Smooth muscle cell of the coronary artery (primary cell): ENCODE results near the gene TAF1C. TPM values are rescaled to one million over a fixed set of nuclear protein-coding genes. Genes with fewer than 3 reads are reported as not detected.

Experiments
- total RNA-seq: library from RNA; depleted of rRNA; stranded (reverse); fragments of >200 nt; gene quantifications from 2 replicates; pipeline ENCODE4 v1.2.3, GENCODE V29; 2014; ENCODE audit warnings: low replicate concordance

The TAF1C gene
- total RNA-seq = 7.7 and 15.6 TPM in 2 replicates

DNA sequence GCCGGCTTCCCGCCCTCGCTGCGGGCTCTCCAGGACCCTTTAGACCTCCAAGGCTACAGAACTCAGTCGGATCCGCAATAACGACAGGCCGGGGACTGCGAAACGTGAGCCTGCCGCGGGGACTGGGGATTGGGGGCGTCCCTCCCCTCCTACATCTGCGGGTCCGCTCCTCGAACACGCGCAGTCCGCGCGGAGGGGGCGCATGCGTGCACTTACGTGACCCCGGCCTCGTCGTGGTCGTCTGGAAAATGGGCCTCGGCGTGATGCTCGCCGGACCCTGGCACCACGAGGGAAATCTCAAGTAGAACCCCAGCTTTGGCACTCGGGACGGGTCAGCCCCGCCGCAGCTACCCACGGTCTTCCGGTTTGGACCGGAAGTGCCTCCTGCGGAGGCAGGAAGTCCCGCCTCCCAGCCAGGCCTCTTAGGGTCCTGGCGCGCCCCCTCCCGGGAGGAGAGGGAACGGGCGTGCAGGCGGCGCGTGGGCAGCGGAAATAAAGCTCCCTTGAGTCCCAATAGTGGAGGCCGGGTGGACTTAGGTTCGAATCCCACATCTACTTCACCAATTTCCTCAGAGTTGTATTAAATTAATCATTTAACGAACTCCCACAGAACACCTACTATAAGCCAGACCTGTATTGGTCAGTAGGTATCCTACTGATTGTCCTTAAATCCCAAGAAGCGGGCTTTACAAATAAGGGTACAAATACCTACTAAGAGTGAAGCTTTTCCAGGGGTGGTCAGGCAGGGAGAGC, at the start of gene TAF1C:
TAF1C (minus strand) TSS at position 373 of the 753 bp plus-strand sequence. CDS start 2,069 bp downstream, outside the sequence.

GRCh38 chr16:84190731-84191388, 4.0 kb upstream of the TAF1C start, which contains the start of gene ADAD2:
Gene ADAD2, plus strand, starts transcription at chr16:84191157. Its CDS starts 74 bp downstream, at chr16:84191231.

GRCh38 chr16:84144859-84145639, 41.8 kb downstream of the TAF1C start, which contains the start of the genes DNAAF1 and HSDL1:
Gene DNAAF1, plus strand, starts transcription at chr16:84145308. Its CDS starts 133 bp downstream, at chr16:84145441.
Gene HSDL1, minus strand, starts transcription at chr16:84145177. Its CDS starts 13,856 bp downstream, at chr16:84131321.

Other genes with a start within 250 kb of the TAF1C start
- 0.59 and 1.6 TPM in 2 replicates for gene OSGIN1, start 233.8 kb downstream of the TAF1C start, total RNA-seq
- gene NECAB2, start 218.8 kb downstream of the TAF1C start, total RNA-seq = 0.12 and 0.53 TPM in 2 replicates
- gene SLC38A8, start 144.3 kb downstream of the TAF1C start, total RNA-seq = not detected in 2 replicates
- 97.0 and 124 TPM in 2 replicates for gene MBTPS1, start 70.1 kb downstream of the TAF1C start, total RNA-seq
- 16.5 and 20.6 TPM in 2 replicates for gene HSDL1, start 41.9 kb downstream of the TAF1C start, total RNA-seq
- not detected in 2 replicates for gene DNAAF1, start 41.7 kb downstream of the TAF1C start, total RNA-seq
- not detected in 2 replicates for gene ADAD2, start 4.1 kb upstream of the TAF1C start, total RNA-seq
- gene KCNG4, start 53.0 kb upstream of the TAF1C start, total RNA-seq = not detected in 2 replicates
- gene WFDC1, start 107.8 kb upstream of the TAF1C start, total RNA-seq = 0.45 and 0.47 TPM in 2 replicates
- not detected in 2 replicates for gene ATP2C2, start 181.5 kb upstream of the TAF1C start, total RNA-seq